Retinal pigment epithelial cell (primary cell): ENCODE results near the gene PAGE2.
"Not testable (repeated sequence)": the region's sequence is repeated elsewhere in the genome, so short reads cannot be mapped to it uniquely, and the experiment has no call there.

ENCODE experiments used
- DNase-seq: peaks from one replicate; pipeline ENCODE4 v3.0.0-alpha.2; 2010; ENCODE audit warnings: low read depth
- H3K4me3 ChIP-seq: 2 replicates; pipeline ENCODE4 v1.5.1; 2011; ENCODE audit warnings: mild to moderate bottlenecking, low read length, control low read depth, moderate library complexity
- CTCF ChIP-seq: conservative IDR thresholded peaks from 2 replicates; pipeline ENCODE4 v1.5.1; 2011; ENCODE audit warnings: low read depth, low read length, control low read depth, inconsistent platforms

The PAGE2 gene

DNA sequence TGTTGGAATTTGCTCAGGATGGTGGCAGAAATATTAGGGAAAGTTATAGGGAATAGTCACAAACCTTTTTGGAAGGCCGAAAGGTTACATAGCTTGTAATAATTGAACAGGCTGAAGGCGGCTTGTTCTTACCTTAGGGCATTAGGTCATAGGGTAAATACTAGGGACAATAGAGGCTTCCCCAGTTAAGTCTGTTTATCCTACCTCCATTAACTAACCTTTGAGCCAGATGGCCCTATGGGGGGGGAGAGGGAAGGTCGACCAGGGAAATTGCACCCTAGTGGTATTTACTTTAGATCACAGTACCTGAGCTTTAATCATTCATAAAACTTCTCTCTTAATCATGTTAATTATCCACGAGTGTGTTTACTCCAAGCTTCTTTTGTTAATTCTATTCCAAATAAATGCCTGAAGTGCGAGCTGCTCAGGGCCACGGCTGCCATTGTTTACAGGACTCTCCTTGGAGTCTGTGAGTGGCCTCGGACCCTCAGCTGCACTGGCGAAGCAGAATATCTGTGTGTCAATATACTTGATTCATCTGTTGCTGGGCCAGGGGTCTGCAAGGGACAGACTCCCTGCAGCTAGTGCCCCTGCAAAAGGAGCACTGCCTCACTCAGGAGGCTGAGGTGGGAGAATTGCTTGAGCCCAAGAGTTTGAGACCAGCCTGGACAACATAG, 22.9 kb downstream of the PAGE2 start:
- no peak for TF ChIP-seq CTCF
- H3K4me3 ChIP-seq: no peak overlapping the region
- DNase-seq: no peak

GRCh38 chrX:55116589-55116988, 27.8 kb downstream of the PAGE2 start:
- H3K4me3 ChIP-seq, DNase-seq: not testable (repeated sequence)

GRCh38 chrX:55118574-55118973, 29.8 kb downstream of the PAGE2 start:
- no peak for TF ChIP-seq CTCF
- H3K4me3 ChIP-seq: no peak overlapping the region
- no peak for DNase-seq

- no peak for TF ChIP-seq CTCF
- DNase-seq: no peak
- H3K4me3 ChIP-seq: no peak overlapping the region
Measured at GRCh38 chrX:55119271-55119670, 30.5 kb downstream of the PAGE2 start.

- no peak overlapping the region for H3K4me3 ChIP-seq
- TF ChIP-seq CTCF: no peak
- no peak for DNase-seq
Measured at GRCh38 chrX:55119712-55120111, 30.9 kb downstream of the PAGE2 start.

GRCh38 chrX:55120761-55121358, 32.0 kb downstream of the PAGE2 start:
- DNase-seq: no peak
- TF ChIP-seq CTCF: no peak
- H3K4me3 ChIP-seq: no peak overlapping the region

DNA sequence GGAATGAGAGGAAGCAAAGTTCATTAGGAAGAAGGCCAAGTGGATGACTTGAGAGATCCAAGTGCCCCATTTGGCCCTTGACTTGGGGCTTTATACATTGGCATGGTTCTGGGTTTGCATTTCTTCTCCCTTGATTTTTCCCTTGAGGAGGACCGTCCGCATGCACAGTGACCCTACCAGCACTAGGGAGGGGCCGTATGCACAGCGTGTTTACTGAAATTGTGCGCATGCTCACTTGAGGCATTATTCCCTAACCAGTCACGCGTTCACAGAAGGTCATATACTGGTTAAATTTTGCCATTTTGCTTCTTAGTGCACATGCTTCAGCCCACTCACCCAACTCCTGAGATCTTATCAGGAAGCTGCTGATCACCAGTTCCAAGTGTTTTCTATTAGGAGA, 35.1 kb downstream of the PAGE2 start:
- DNase-seq: no peak
- no peak for TF ChIP-seq CTCF
- H3K4me3 ChIP-seq: no peak overlapping the region
